ENCODE data around the gene SLC2A4RG. TPM values are rescaled to one million over a fixed set of nuclear protein-coding genes. Genes with fewer than 3 reads are reported as not detected.
A peak's percentile ranks its signal among the peaks of the same experiment; 100 is the strongest.

Gene SLC2A4RG
- total and polyA plus RNA-seq, 3 donors from 2014 or later, result 64.4 to 141 (median 123) TPM

DNA sequence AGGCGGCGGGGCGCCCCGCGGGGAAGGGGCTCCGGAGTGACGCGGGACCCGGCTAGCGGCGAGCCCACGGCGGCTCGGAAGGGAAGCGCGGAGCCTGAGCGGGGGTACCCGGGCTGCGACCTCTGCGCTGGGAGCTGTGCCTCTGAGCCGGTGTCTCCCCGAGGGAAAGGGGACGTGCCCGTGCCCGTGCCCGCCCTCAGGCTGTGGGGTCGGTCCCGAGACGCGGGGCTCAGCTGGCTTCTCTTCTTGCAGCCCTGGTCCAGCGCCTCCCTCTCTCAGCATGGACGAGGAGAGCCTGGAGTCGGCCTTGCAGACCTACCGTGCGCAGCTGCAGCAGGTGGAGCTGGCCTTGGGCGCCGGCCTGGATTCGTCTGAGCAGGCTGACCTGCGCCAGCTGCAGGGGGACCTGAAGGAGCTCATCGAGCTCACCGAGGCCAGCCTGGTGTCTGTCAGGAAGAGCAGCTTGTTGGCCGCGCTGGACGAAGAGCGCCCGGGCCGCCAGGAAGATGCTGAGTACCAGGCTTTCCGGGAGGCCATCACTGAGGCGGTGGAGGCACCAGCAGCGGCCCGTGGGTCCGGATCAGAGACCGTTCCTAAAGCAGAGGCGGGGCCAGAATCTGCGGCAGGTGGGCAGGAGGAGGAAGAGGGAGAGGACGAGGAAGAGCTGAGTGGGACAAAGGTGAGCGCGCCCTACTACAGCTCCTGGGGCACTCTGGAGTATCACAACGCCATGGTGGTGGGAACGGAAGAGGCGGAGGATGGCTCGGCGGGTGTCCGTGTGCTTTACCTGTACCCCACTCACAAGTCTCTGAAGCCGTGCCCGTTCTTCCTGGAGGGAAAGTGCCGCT, 31.1 kb upstream of the SLC2A4RG start:
- peak; percentile 48 for DNase-seq
- TF ChIP-seq POLR2A (IDR thresholded peaks at IDR 0.05), result no peak
- TF ChIP-seq, protein P1, sequence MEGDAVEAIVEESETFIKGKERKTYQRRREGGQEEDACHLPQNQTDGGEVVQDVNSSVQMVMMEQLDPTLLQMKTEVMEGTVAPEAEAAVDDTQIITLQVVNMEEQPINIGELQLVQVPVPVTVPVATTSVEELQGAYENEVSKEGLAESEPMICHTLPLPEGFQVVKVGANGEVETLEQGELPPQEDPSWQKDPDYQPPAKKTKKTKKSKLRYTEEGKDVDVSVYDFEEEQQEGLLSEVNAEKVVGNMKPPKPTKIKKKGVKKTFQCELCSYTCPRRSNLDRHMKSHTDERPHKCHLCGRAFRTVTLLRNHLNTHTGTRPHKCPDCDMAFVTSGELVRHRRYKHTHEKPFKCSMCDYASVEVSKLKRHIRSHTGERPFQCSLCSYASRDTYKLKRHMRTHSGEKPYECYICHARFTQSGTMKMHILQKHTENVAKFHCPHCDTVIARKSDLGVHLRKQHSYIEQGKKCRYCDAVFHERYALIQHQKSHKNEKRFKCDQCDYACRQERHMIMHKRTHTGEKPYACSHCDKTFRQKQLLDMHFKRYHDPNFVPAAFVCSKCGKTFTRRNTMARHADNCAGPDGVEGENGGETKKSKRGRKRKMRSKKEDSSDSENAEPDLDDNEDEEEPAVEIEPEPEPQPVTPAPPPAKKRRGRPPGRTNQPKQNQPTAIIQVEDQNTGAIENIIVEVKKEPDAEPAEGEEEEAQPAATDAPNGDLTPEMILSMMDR (IDR thresholded peaks at IDR 0.05), result no peak
- no peaks in the 10 kb centered on the region for H3K36me3 ChIP-seq (ENCODE audit: low read depth, missing control alignments)
- peak overlapping the region; percentile 94 to 97 for H3K4me3 ChIP-seq
- intact Hi-C loops (cut with DNase I; ENCODE audit: low total_unique reads), result no loop called here
- WGBS, 2 donors, result 19 to 30% methylated on average over 24 to 65 of the region's 67 CpGs
- peaks cover 28% of the 10 kb centered on the region for H3K4me1 ChIP-seq
- no peaks in the 10 kb centered on the region for H3K9me3 ChIP-seq
- H3K27ac ChIP-seq, result peak overlapping the region; percentile 76 to 85
- H3K27me3 ChIP-seq, result no peaks in the 10 kb centered on the region

DNA sequence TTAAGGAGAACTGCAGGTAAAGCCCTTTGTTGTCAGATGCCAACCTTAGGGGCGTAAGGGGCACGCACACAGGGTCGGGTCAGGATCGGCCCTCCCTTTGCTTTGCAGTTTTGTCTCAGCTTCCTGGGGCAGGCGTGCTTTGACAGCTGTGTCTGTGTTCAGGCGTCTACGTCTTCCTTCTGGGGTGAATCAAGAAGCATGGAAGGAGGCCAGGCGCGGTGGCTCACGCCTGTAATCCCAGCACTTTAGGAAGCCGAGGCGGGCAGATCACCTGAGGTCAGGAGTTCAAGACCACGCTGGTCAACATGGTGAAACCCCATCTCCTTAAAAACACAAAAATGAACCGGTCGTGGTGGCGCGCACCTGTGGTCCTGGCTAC, 30.4 kb upstream of the SLC2A4RG start:
- Histone ChIP-seq H3K4me3 (peak overlapping the region in 1 of 2 donors; percentile 97), H3K36me3 (ENCODE audit: low read depth, missing control alignments) (no peaks in the 10 kb centered on the region), H3K27ac (peak overlapping the region in 1 of 2 donors; percentile 76), H3K4me1 (peaks cover 28% of the 10 kb centered on the region), H3K9me3 (no peaks in the 10 kb centered on the region), H3K27me3 (no peaks in the 10 kb centered on the region)
- intact Hi-C loops (cut with DNase I; ENCODE audit: low total_unique reads), result no loop called here
- no peak for DNase-seq
- TF ChIP-seq, protein P1 (IDR thresholded peaks at IDR 0.05), result no peak
- no peak for TF ChIP-seq POLR2A (IDR thresholded peaks at IDR 0.05)
- WGBS, 2 donors, result 52 to 82% methylated on average over 4 to 17 of the region's 17 CpGs

DNA sequence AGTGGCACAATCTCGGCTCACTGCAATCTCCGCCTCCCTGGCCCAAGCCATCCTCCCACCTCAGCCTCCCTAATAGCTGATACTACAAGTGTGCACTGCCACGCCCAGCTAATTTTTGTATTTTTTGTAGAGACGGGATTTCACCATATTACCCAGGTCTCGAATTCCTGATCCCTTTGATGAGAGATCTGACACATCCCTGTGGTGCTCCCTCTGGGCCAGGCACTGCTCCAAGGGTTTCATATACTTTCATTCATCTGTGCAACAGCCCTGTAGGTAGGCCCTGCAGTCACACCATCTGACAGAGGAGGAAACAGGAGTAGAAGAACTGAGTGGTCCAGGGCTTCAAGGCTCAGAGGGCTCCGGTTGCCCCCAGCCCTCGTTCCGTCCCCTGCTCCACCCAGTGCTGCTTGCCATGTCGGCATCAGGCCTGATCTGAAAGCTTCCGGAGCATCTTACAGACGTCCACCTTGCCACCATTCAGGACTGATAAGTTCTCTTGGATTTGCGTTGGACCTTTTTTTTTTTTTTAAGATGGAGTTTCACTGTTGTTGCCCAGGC, 28.4 kb upstream of the SLC2A4RG start:
- Histone ChIP-seq H3K9me3 (no peaks in the 10 kb centered on the region), H3K27me3 (no peaks in the 10 kb centered on the region), H3K4me3 (no peak overlapping the region), H3K36me3 (ENCODE audit: low read depth, missing control alignments) (no peaks in the 10 kb centered on the region), H3K4me1 (peaks cover 26% of the 10 kb centered on the region), H3K27ac (peak overlapping the region in 1 of 2 donors; percentile 70)
- intact Hi-C loops (cut with DNase I; ENCODE audit: low total_unique reads), result no loop called here
- peak; percentile 54 for DNase-seq
- 69 to 85% methylated on average over 11 to 12 of the region's 12 CpGs for WGBS, 2 donors
- TF ChIP-seq, protein P1 (IDR thresholded peaks at IDR 0.05), result no peak
- no peak for TF ChIP-seq POLR2A (IDR thresholded peaks at IDR 0.05)

DNA sequence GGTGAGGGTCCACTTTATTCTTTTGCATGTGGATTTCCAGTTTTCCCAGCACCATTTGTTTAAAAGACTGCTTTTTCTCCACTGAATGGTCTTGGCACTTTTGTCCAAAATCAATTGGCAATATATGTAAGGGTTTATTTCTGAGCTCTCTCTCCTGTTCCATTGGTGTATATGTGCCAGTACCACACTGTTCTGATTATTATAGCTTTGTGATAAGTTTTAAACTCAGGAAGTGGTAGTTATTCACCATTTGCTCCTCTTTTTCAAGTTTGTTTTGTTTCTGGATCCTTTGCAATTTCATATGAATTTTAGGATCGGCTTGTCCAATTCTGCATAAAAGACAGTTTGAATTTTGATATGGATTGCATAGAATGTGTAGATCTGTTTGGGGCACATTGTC, 27.4 kb upstream of the SLC2A4RG start:
- no peak overlapping the region for H3K4me3 ChIP-seq
- DNase-seq, result no peak
- 96 to 100% methylated on average over 1 of the region's 1 CpG for WGBS, 2 donors
- H3K27me3 ChIP-seq, result no peaks in the 10 kb centered on the region
- intact Hi-C loops (cut with DNase I; ENCODE audit: low total_unique reads), result no loop called here
- H3K27ac ChIP-seq, result no peak overlapping the region
- peaks cover 18% of the 10 kb centered on the region for H3K4me1 ChIP-seq
- no peaks in the 10 kb centered on the region for H3K9me3 ChIP-seq
- TF ChIP-seq, protein P1 (IDR thresholded peaks at IDR 0.05), result no peak
- TF ChIP-seq POLR2A (IDR thresholded peaks at IDR 0.05), result no peak
- H3K36me3 ChIP-seq (ENCODE audit: low read depth, missing control alignments), result no peaks in the 10 kb centered on the region
